Measurements from ENCODE around the gene RRP8. TPM values are rescaled to one million over a fixed set of nuclear protein-coding genes. Genes with fewer than 3 reads are reported as not detected.

The RRP8 gene
- 10 to 100 TPM; 18.0 to 26.5 (median 24.0) TPM for polyA plus RNA-seq (ENCODE audit: insufficient read length in 4 of 4)

- DNase-seq (ENCODE audit: low read depth in 4 of 4, low spot score in 2 of 4) = peak in 2 of 4 donors; percentile 79 to 83
These were observed at the start of gene RRP8, which contains the start of gene ILK for GRCh38 chr11:6603287-6604080. Gene RRP8 (minus strand): TSS chr11:6603616. CDS start chr11:6603502, 114 bp downstream. Gene ILK (plus strand): TSS chr11:6603774. CDS start chr11:6604272, 498 bp downstream.

- no peak for DNase-seq (ENCODE audit: low read depth in 4 of 4, low spot score in 2 of 4)
These were observed 49.7 kb upstream of the RRP8 start for GRCh38 chr11:6653097-6653496.

- DNase-seq (ENCODE audit: low read depth in 4 of 4, low spot score in 2 of 4) = no peak
These were observed 48.8 kb upstream of the RRP8 start for GRCh38 chr11:6652182-6652581.

GRCh38 chr11:6650980-6651379, 47.6 kb upstream of the RRP8 start:
- DNase-seq (ENCODE audit: low read depth in 4 of 4, low spot score in 2 of 4) = no peak

GRCh38 chr11:6650104-6650503, 46.7 kb upstream of the RRP8 start:
- no peak for DNase-seq (ENCODE audit: low read depth in 4 of 4, low spot score in 2 of 4)

- DNase-seq (ENCODE audit: low read depth in 4 of 4, low spot score in 2 of 4) = no peak
These were observed 45.1 kb upstream of the RRP8 start for GRCh38 chr11:6648501-6648900.

GRCh38 chr11:6647836-6648235, 44.4 kb upstream of the RRP8 start:
- no peak for DNase-seq (ENCODE audit: low read depth in 4 of 4, low spot score in 2 of 4)

GRCh38 chr11:6646918-6647679, 43.7 kb upstream of the RRP8 start:
- DNase-seq (ENCODE audit: low read depth in 4 of 4, low spot score in 2 of 4) = peak in 1 of 4 donors; percentile 28

GRCh38 chr11:6646576-6646917, 43.1 kb upstream of the RRP8 start:
- DNase-seq (ENCODE audit: low read depth in 4 of 4, low spot score in 2 of 4) = peak in 1 of 4 donors; percentile 47

GRCh38 chr11:6646071-6646470, 42.7 kb upstream of the RRP8 start:
- no peak for DNase-seq (ENCODE audit: low read depth in 4 of 4, low spot score in 2 of 4)

- DNase-seq (ENCODE audit: low read depth in 4 of 4, low spot score in 2 of 4) = no peak
These were observed 39.5 kb upstream of the RRP8 start for GRCh38 chr11:6642957-6643356.

GRCh38 chr11:6640985-6641701, 37.7 kb upstream of the RRP8 start:
- no peak for DNase-seq (ENCODE audit: low read depth in 4 of 4, low spot score in 2 of 4)

GRCh38 chr11:6640036-6640984, 36.9 kb upstream of the RRP8 start:
- DNase-seq (ENCODE audit: low read depth in 4 of 4, low spot score in 2 of 4) = no peak

- DNase-seq (ENCODE audit: low read depth in 4 of 4, low spot score in 2 of 4) = no peak
These were observed 35.0 kb upstream of the RRP8 start for GRCh38 chr11:6638429-6638828.

- no peak for DNase-seq (ENCODE audit: low read depth in 4 of 4, low spot score in 2 of 4)
These were observed 34.5 kb upstream of the RRP8 start for GRCh38 chr11:6637871-6638270.

GRCh38 chr11:6636480-6636879, 33.1 kb upstream of the RRP8 start:
- no peak for DNase-seq (ENCODE audit: low read depth in 4 of 4, low spot score in 2 of 4)

GRCh38 chr11:6635082-6635932, 31.9 kb upstream of the RRP8 start:
- DNase-seq (ENCODE audit: low read depth in 4 of 4, low spot score in 2 of 4) = no peak

GRCh38 chr11:6634534-6634933, 31.1 kb upstream of the RRP8 start:
- no peak for DNase-seq (ENCODE audit: low read depth in 4 of 4, low spot score in 2 of 4)

Measured in left renal cortex interstitium (tissue), 4 donors.